GM19452 (cell line): ENCODE data around the gene PLRG1.

Source experiments
- ATAC-seq: cut with Tn5 transposase; IDR thresholded peaks from one replicate; pipeline ENCODE4 v1.9.1; 2021; ENCODE audit not compliant: unreplicated experiment

The PLRG1 gene

GRCh38 chr4:154574311-154574710, 24.1 kb upstream of the PLRG1 start:
- no peak for ATAC-seq

DNA sequence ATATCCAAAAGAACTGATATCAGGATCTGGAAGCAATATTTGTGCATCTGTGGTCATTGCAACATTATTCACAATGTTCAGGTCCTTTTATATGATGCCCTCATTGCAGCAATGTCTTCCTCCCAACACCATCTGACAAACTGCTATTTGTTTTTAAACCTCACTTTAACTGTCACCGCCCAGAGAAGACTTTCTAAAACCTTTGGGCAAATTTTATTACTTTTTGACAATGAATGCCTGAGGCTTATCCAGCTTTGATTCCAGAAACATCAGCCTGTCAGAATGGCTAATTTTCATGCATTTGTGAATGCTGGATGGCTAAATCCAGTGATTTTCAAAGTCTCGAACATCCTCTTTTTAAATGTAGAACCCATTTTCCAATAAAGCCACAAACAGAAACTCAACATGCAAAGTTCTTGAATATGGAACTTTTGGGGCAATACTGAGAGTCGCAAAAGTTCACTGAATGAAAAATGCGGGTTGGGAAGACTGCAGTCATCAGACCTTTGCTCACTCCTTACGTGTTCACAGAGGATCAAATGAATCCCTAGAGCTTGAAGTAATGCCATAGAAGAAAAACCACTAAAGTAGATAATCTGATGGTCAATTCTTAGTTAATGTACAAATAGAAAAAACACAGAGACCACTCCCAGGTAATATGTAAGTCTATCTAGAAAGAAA, 23.1 kb upstream of the PLRG1 start:
- no peak for ATAC-seq

- ATAC-seq: no peak
Observed at GRCh38 chr4:154569584-154569983, 19.4 kb upstream of the PLRG1 start.

GRCh38 chr4:154569028-154569427, 18.8 kb upstream of the PLRG1 start:
- ATAC-seq: no peak

DNA sequence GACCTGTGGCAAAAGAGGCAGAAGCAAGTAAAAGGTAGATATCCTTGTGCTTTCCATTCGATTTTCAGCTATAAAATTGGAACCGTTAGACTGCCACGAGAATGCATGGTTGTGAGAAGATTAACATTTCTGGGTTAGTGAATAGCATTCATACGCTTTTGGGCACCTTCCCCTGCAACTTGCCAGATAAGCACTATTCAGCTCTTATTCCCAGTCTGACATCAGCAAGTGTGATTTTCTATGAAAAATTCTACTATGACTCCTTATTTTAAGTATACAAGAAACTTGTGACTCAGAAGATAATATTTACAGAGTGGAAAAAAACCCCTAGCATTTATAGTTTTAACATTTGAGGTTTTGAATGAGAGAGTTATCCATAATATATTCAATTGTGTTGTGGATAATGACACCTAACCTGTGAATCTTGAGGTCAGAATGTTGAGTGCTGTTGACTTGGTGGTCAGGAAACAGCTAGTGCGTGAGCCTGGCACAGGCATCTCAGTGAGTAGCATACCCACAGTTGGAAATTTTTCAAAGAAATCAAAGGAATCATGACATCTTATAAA, 16.5 kb upstream of the PLRG1 start:
- ATAC-seq: no peak

GRCh38 chr4:154565704-154566103, 15.5 kb upstream of the PLRG1 start:
- ATAC-seq: no peak

DNA sequence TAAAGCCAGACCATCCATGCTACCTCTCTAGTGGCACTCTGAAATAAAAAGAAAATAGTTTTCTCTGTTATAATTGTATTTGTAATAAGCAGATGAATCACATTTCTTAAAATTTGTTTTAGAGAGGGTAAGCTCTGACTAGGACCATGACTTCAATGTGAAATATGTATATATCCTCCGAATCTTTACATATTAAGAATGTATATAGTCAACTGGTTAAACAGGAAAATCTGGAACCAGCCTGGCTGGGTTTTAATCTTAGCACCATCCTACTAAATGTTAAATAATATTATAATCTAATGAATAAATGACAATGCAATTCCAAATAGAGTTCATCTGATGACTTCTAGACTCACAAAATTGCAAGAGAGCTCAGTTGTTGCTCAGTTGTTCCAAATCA, 14.1 kb upstream of the PLRG1 start:
- no peak for ATAC-seq

- no peak for ATAC-seq
Observed at GRCh38 chr4:154562697-154563254, 12.6 kb upstream of the PLRG1 start, which contains the start of gene FGB. Gene FGB (plus strand): TSS chr4:154563011. CDS start chr4:154563019, 8 bp downstream.

- no peak for ATAC-seq
Observed at GRCh38 chr4:154560824-154561231, 10.6 kb upstream of the PLRG1 start.

DNA sequence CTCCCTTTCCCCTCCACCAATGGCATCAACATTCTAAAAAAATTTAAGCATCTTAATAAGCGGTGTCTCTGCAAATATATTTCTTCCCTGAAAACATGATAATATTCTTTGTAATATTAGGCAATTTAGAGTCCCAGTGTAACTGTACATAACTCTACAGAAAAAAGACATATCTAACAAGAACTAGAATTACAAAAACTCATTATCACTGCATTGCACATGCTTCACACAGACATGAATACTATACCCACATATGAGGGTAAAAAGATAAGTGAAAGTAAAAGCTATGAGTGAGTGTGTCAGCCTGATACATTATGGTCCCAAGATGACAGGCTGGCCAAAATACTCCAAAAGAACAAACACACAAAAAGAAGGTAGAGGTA, 10.2 kb upstream of the PLRG1 start:
- no peak for ATAC-seq

GRCh38 chr4:154559494-154560418, 9.6 kb upstream of the PLRG1 start:
- peak; percentile 81 for ATAC-seq

GRCh38 chr4:154559141-154559493, 8.9 kb upstream of the PLRG1 start:
- ATAC-seq: peak; percentile 13

GRCh38 chr4:154551872-154552686, 1.9 kb upstream of the PLRG1 start:
- peak; percentile 43 for ATAC-seq

- no peak for ATAC-seq
Observed at GRCh38 chr4:154545689-154546088, 4.5 kb downstream of the PLRG1 start.

DNA sequence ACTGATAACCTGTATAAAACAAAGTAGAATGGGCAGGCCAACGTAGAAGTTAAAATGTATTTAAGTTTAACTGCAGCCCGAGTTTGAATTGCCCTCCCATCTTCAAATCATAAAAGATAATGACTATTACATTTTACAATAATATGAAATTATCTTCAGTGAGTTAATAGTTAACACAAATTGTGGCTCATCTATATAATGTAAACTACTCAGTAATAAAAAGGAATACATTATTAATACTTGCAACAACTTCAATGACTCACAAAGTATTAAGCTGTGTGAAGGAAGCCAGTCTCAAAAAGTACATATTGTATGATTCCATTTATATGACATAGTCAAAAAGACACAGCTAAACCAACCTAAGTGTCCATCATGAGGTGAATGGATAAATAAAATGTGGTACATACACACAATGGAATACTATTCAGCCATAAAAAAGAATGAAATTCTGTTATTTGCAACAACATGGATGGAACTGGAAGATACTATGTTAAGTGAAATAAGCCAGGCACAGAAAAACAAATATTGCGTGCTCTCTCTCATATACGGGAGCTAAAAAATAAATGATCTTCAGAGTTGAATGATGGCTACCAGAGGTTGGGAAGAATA, 7.8 kb downstream of the PLRG1 start:
- no peak for ATAC-seq

GRCh38 chr4:154534296-154534695, 15.9 kb downstream of the PLRG1 start:
- no peak for ATAC-seq

GRCh38 chr4:154529728-154530519, 20.3 kb downstream of the PLRG1 start:
- ATAC-seq: no peak

GRCh38 chr4:154528869-154529268, 21.3 kb downstream of the PLRG1 start:
- no peak for ATAC-seq

DNA sequence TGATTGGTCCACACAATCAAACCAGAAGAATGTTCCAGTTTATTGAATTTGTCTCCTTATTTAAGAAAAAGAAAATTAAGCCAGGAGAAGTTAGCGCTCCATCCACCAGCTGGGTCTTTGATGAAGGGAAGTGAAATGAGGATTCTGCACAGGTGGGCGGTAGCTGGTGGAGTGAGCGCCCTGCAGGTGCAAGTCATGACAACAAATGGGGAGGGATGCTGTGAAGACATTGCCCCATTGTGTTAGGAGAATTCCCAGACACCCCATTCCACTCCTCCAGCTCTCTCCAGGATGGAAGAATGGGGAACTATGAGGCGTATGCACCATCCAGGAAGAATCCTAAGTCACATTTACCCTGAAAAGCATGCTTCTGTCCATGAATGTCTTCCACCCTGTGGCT, 22.9 kb downstream of the PLRG1 start:
- ATAC-seq: no peak

- peak; percentile 49 for ATAC-seq
Observed at GRCh38 chr4:154526151-154526550, 24.0 kb downstream of the PLRG1 start.
